ENCODE results near the gene SIRT6. TPM values are rescaled to one million over a fixed set of nuclear protein-coding genes. Genes with fewer than 3 reads are reported as not detected.
A peak's percentile ranks its signal among the peaks of the same experiment; 100 is the strongest.

Gene SIRT6
- polyA plus RNA-seq, 3 donors, result 0.57 to 50.3 (median 1.2) TPM

- intact Hi-C loops (cut with micrococcal nuclease), result no loop called here
- TF ChIP-seq CTCF (IDR thresholded peaks at IDR 0.05), result no peak
- H3K36me3 Mint-ChIP-seq, result peaks cover 4 to 10% of the 10 kb centered on the region in 2 donors
- Histone ChIP-seq H2AFZ (ENCODE audit: insufficient read depth, low read depth, low read length, poor library complexity, severe bottlenecking) (no peak overlapping the region), H3K4me2 (replicated peaks; ENCODE audit: extremely low read depth, low read length, poor library complexity, severe bottlenecking) (no peak overlapping the region), H4K20me1 (ENCODE audit: insufficient read depth, low read length) (peaks cover 8% of the 10 kb centered on the region), H3K27ac (ENCODE audit: low read depth in 1 of 2, low read length in 2 of 2) (no peak overlapping the region), H3K27me3 (ENCODE audit: control insufficient read depth in 2 of 2, insufficient read depth in 2 of 2, low read length in 2 of 2) (no peaks in the 10 kb centered on the region), H3K79me2 (ENCODE audit: insufficient read depth, low read length) (peaks cover 21% of the 10 kb centered on the region), H3K36me3 (replicated peaks in 1 of 2; ENCODE audit: control insufficient read depth in 1 of 2, insufficient read depth in 2 of 2, low read length in 2 of 2) (peaks cover 2 to 9% of the 10 kb centered on the region in 2 donors), H3K9me3 (replicated peaks in 1 of 2; ENCODE audit: control insufficient read depth in 1 of 2, insufficient read depth in 1 of 2, low read length in 2 of 2) (no peaks in the 10 kb centered on the region), H3K9ac (ENCODE audit: insufficient read depth, low read length, poor library complexity, severe bottlenecking) (no peak overlapping the region), H3K4me1 (ENCODE audit: control insufficient read depth in 1 of 2, insufficient read depth in 2 of 2, low read length in 2 of 2) (peaks cover 28 to 42% of the 10 kb centered on the region in 2 donors), H3K4me3 (replicated peaks in 1 of 3; ENCODE audit: low read depth in 2 of 3, low read length in 3 of 3) (no peak overlapping the region)
- no peak for DNase-seq
- no peak overlapping the region for H3K27ac Mint-ChIP-seq
- H3K9me3 Mint-ChIP-seq, result peaks cover 0 to 2% (median 0%) of the 10 kb centered on the region in 7 donors
- H3K4me1 Mint-ChIP-seq, result peaks cover 33% of the 10 kb centered on the region
- H3K27me3 Mint-ChIP-seq (ENCODE audit: low read depth in 3 of 3), result peaks cover 0 to 7% (median 0%) of the 10 kb centered on the region in 3 donors
- WGBS (ENCODE audit: insufficient coverage), result 100% methylated on average over 2 of the region's 2 CpGs
- H3K4me3 Mint-ChIP-seq, result no peak overlapping the region
Observed at GRCh38 chr19:4184718-4185352, 2.5 kb upstream of the SIRT6 start.

- intact Hi-C loops (cut with micrococcal nuclease), result loop anchor here in 1 of 2 donors (2.0 kb wide), 1 partner anchor 197 kb away; no protein-coding TSS in a partner anchor
- Mint-ChIP-seq H3K27ac (no peak overlapping the region), H3K4me1 (peaks cover 36% of the 10 kb centered on the region)
Observed at GRCh38 chr19:4183967-4184717, 1.8 kb upstream of the SIRT6 start.

More at GRCh38 chr19:4183967-4184717, 1.8 kb upstream of the SIRT6 start:
- TF ChIP-seq CTCF (IDR thresholded peaks at IDR 0.05), result no peak
- WGBS (ENCODE audit: insufficient coverage), result 23% methylated on average over 17 of the region's 23 CpGs
- Histone ChIP-seq H3K27ac (ENCODE audit: low read depth in 1 of 2, low read length in 2 of 2) (no peak overlapping the region), H3K27me3 (ENCODE audit: control insufficient read depth in 2 of 2, insufficient read depth in 2 of 2, low read length in 2 of 2) (no peaks in the 10 kb centered on the region), H4K20me1 (ENCODE audit: insufficient read depth, low read length) (peaks cover 8% of the 10 kb centered on the region), H3K4me3 (replicated peaks in 1 of 3; ENCODE audit: low read depth in 2 of 3, low read length in 3 of 3) (peak overlapping the region in 1 of 3 experiments; percentile 8), H3K4me2 (replicated peaks; ENCODE audit: extremely low read depth, low read length, poor library complexity, severe bottlenecking) (peak overlapping the region; percentile 31), H3K4me1 (ENCODE audit: control insufficient read depth in 1 of 2, insufficient read depth in 2 of 2, low read length in 2 of 2) (peaks cover 28 to 42% of the 10 kb centered on the region in 2 donors), H3K9ac (ENCODE audit: insufficient read depth, low read length, poor library complexity, severe bottlenecking) (no peak overlapping the region), H3K79me2 (ENCODE audit: insufficient read depth, low read length) (peaks cover 21% of the 10 kb centered on the region), H3K36me3 (replicated peaks in 1 of 2; ENCODE audit: control insufficient read depth in 1 of 2, insufficient read depth in 2 of 2, low read length in 2 of 2) (peaks cover 9 to 16% of the 10 kb centered on the region in 2 donors), H2AFZ (ENCODE audit: insufficient read depth, low read depth, low read length, poor library complexity, severe bottlenecking) (peak overlapping the region; percentile 53), H3K9me3 (replicated peaks in 1 of 2; ENCODE audit: control insufficient read depth in 1 of 2, insufficient read depth in 1 of 2, low read length in 2 of 2) (no peaks in the 10 kb centered on the region)
- peak in 1 of 3 donors; percentile 44 for DNase-seq
- Mint-ChIP-seq H3K9me3 (peaks cover 0 to 2% (median 0%) of the 10 kb centered on the region in 7 donors), H3K4me3 (peak overlapping the region; percentile 9 to 16), H3K36me3 (peaks cover 11 to 17% of the 10 kb centered on the region in 2 donors), H3K27me3 (ENCODE audit: low read depth in 3 of 3) (peaks cover 0 to 7% (median 0%) of the 10 kb centered on the region in 3 donors)

Measured in CD14-positive monocyte (primary cell).